ENCODE data around the gene FAM114A1.

- no peak for TF ChIP-seq CTCF (IDR thresholded peaks at IDR 0.05)
- TF ChIP-seq POLR2A (IDR thresholded peaks at IDR 0.05), result no peak
Measured at GRCh38 chr4:38891051-38891983, 23.7 kb downstream of the FAM114A1 start.

Data from right lobe of liver (tissue), 4 donors.